Measurements from ENCODE around the gene PEX12. TPM values are rescaled to one million over a fixed set of nuclear protein-coding genes. Genes with fewer than 3 reads are reported as not detected.
A peak's percentile ranks its signal among the peaks of the same experiment; 100 is the strongest.

Gene PEX12
- total RNA-seq, 2 experiments from 2014 or later = 6.8 to 9.5 TPM

GRCh38 chr17:35540589-35541404, 37.6 kb downstream of the PEX12 start:
- no peaks in the 10 kb centered on the region for H3K36me3 ChIP-seq (ENCODE audit: insufficient read depth, low read length)
- H3K79me2 ChIP-seq (ENCODE audit: insufficient read depth, low read depth, low read length) = no peaks in the 10 kb centered on the region
- no peaks in the 10 kb centered on the region for H3K9me2 ChIP-seq (ENCODE audit: insufficient read depth, low read length)
- H3K4me2 ChIP-seq (ENCODE audit: low read length) = peak overlapping the region; percentile 92
- intact Hi-C loops (cut with micrococcal nuclease; ENCODE audit: unreplicated experiment) = loop anchor here (5.0 kb wide), 1 partner anchor 207 kb away; no protein-coding TSS in a partner anchor
- peaks cover 19% of the 10 kb centered on the region for H3K4me1 ChIP-seq (ENCODE audit: insufficient read depth, low read length, poor library complexity, severe bottlenecking)
- DNase-seq (ENCODE audit: low spot score) = peak; percentile 27
- POLR2A ChIA-PET = no interaction called here
- peak overlapping the region; percentile 99 for H2AFZ ChIP-seq (ENCODE audit: low read length)
- no peaks in the 10 kb centered on the region for H3K9me3 ChIP-seq (ENCODE audit: low read length)
- BruUV-seq (replicated peaks) = no TSS peak
- peak overlapping the region; percentile 64 for H3K4me3 ChIP-seq (ENCODE audit: low read depth, low read length, poor library complexity, severe bottlenecking)
- H3K27ac ChIP-seq (ENCODE audit: low read depth, low read length, poor library complexity, severe bottlenecking) = peak overlapping the region; percentile 25
- CTCF ChIA-PET (ENCODE audit: unreplicated experiment) = no interaction called here
- TF ChIP-seq CTCF (conservative IDR thresholded peaks at IDR 0.05; ENCODE audit: low read length) (no peak), EZH2phosphoT487 (IDR thresholded peaks at IDR 0.05; ENCODE audit: borderline replicate concordance, low read depth, low read length) (no peak)
- H4K20me1 ChIP-seq (ENCODE audit: insufficient read depth, low read length) = no peaks in the 10 kb centered on the region

- no peaks in the 10 kb centered on the region for H3K36me3 ChIP-seq (ENCODE audit: insufficient read depth, low read length)
- no TSS peak for BruUV-seq (replicated peaks)
- H4K20me1 ChIP-seq (ENCODE audit: insufficient read depth, low read length) = no peaks in the 10 kb centered on the region
- H3K4me2 ChIP-seq (ENCODE audit: low read length) = peak overlapping the region; percentile 48
- POLR2A ChIA-PET = no interaction called here
- no peak overlapping the region for H3K4me3 ChIP-seq (ENCODE audit: low read depth, low read length, poor library complexity, severe bottlenecking)
- CTCF ChIA-PET (ENCODE audit: unreplicated experiment) = no interaction called here
- no peak overlapping the region for H3K27ac ChIP-seq (ENCODE audit: low read depth, low read length, poor library complexity, severe bottlenecking)
- H3K79me2 ChIP-seq (ENCODE audit: insufficient read depth, low read depth, low read length) = no peaks in the 10 kb centered on the region
- no peaks in the 10 kb centered on the region for H3K9me3 ChIP-seq (ENCODE audit: low read length)
- H3K4me1 ChIP-seq (ENCODE audit: insufficient read depth, low read length, poor library complexity, severe bottlenecking) = peaks cover 19% of the 10 kb centered on the region
- H3K9me2 ChIP-seq (ENCODE audit: insufficient read depth, low read length) = no peaks in the 10 kb centered on the region
- intact Hi-C loops (cut with micrococcal nuclease; ENCODE audit: unreplicated experiment) = loop anchor here (2.0 to 10.0 kb wide), 3 partner anchors 208 to 365 kb away; no protein-coding TSS in a partner anchor
- no peak for DNase-seq (ENCODE audit: low spot score)
- TF ChIP-seq CTCF (conservative IDR thresholded peaks at IDR 0.05; ENCODE audit: low read length) (no peak; the same call in 1 of the 2 replicates), EZH2phosphoT487 (IDR thresholded peaks at IDR 0.05; ENCODE audit: borderline replicate concordance, low read depth, low read length) (no peak)
- H2AFZ ChIP-seq (ENCODE audit: low read length) = peak overlapping the region; percentile 99; the same call in 1 of the 2 replicates
Observed at GRCh38 chr17:35539659-35540026, 38.7 kb downstream of the PEX12 start.

DNA sequence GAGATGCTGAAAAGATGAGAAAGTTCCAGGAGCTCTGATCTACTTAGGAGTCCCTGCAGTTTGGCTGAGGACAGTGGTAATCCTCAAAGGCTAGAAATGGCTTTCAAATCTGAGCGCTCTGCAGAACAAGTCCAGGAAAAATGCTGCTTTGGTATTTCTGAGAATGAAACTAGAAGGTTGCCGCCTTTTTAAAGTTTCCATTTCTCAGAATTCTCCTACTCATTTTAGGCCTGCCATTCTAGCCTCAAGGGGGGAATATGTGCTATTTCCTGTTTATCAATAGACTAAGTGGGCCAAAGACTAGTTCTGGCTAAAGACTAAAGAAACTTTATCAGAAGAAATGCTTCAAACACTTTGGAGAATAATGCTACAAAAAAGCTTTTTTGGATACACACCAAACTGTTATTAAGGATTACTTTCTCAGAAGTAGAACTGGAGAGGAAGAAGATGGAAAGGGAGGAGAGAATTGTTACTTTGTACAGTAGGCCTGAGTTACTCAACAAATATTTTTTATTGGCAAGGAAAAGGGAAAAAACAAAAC, 40.7 kb downstream of the PEX12 start, which contains the start of gene SLFN12L:
TSS of gene SLFN12L (minus strand) at position 78 of the 541 bp plus-strand sequence. CDS start 15,314 bp downstream, outside the sequence.
- POLR2A ChIA-PET = no interaction called here
- Histone ChIP-seq H2AFZ (ENCODE audit: low read length) (peak within 1 kb of the TSS; percentile 9; the same call in 1 of the 2 replicates), H3K4me1 (ENCODE audit: insufficient read depth, low read length, poor library complexity, severe bottlenecking) (peaks cover 22% of the 10 kb centered on the region)

More for the DNA sequence above, 40.7 kb downstream of the PEX12 start, which contains the start of gene SLFN12L:
- no peaks in the 10 kb centered on the region for H3K36me3 ChIP-seq (ENCODE audit: insufficient read depth, low read length)
- H3K4me3 ChIP-seq (ENCODE audit: low read depth, low read length, poor library complexity, severe bottlenecking) = no peak within 1 kb of the TSS
- no peak for DNase-seq (ENCODE audit: low spot score)
- intact Hi-C loops (cut with micrococcal nuclease; ENCODE audit: unreplicated experiment) = loop anchor here (2.0 to 10.0 kb wide), 2 partner anchors 225 to 363 kb away; no protein-coding TSS in a partner anchor
- CTCF ChIA-PET (ENCODE audit: unreplicated experiment) = no interaction called here
- no peaks in the 10 kb centered on the region for H3K9me2 ChIP-seq (ENCODE audit: insufficient read depth, low read length)
- no peaks in the 10 kb centered on the region for H3K9me3 ChIP-seq (ENCODE audit: low read length)
- no TSS peak for BruUV-seq (replicated peaks)
- TF ChIP-seq EZH2phosphoT487 (IDR thresholded peaks at IDR 0.05; ENCODE audit: borderline replicate concordance, low read depth, low read length) (no peak), CTCF (conservative IDR thresholded peaks at IDR 0.05; ENCODE audit: low read length) (no peak)
- no peaks in the 10 kb centered on the region for H3K79me2 ChIP-seq (ENCODE audit: insufficient read depth, low read depth, low read length)
- H3K27ac ChIP-seq (ENCODE audit: low read depth, low read length, poor library complexity, severe bottlenecking) = no peak within 1 kb of the TSS
- H4K20me1 ChIP-seq (ENCODE audit: insufficient read depth, low read length) = no peaks in the 10 kb centered on the region
- H3K4me2 ChIP-seq (ENCODE audit: low read length) = no peak within 1 kb of the TSS
